Measurements from ENCODE around the gene MAPK14.

- TF ChIP-seq L3MBTL2 (conservative IDR thresholded peaks at IDR 0.05), result no peak
- TF ChIP-seq FOXM1 (IDR thresholded peaks at IDR 0.05; ENCODE audit: borderline replicate concordance), result no peak
- no peak for TF ChIP-seq BHLHE40 (IDR thresholded peaks at IDR 0.05; ENCODE audit: borderline replicate concordance)
- no peak for TF ChIP-seq SP1 (IDR thresholded peaks at IDR 0.05)
- TF ChIP-seq HDGF (IDR thresholded peaks at IDR 0.05; ENCODE audit: borderline replicate concordance), result no peak
- no peak for TF ChIP-seq ARNT (IDR thresholded peaks at IDR 0.05)
- TF ChIP-seq FOXK2 (IDR thresholded peaks at IDR 0.05), result no peak
- no peak for TF ChIP-seq SUZ12 (IDR thresholded peaks at IDR 0.05)
- TF ChIP-seq CTBP1 (IDR thresholded peaks at IDR 0.05; ENCODE audit: borderline replicate concordance), result no peak
- no peak for TF ChIP-seq ELF4 (IDR thresholded peaks at IDR 0.05)
- TF ChIP-seq NFRKB (IDR thresholded peaks at IDR 0.05), result no peak
These were observed 37.3 kb downstream of the MAPK14 start for GRCh38 chr6:36064770-36065396.
